Nasal cavity respiratory epithelium epithelial cell of viscerocranial mucosa (primary cell): ENCODE results near the gene ANKS4B. TPM values are rescaled to one million over a fixed set of nuclear protein-coding genes. Genes with fewer than 3 reads are reported as not detected.

ENCODE experiments used
- total RNA-seq: library from RNA; depleted of rRNA; stranded (reverse); fragments of >200 nt; gene quantifications from 2 replicates; pipeline ENCODE4 v1.2.3, GENCODE V29; 2014

Gene ANKS4B
- not detected in 2 replicates for total RNA-seq

GRCh38 chr16:21233521-21234150, at the start of gene ANKS4B:
Gene ANKS4B, plus strand, starts transcription at chr16:21233699. Its CDS starts 39 bp downstream, at chr16:21233738.

GRCh38 chr16:21211486-21211885, 22.0 kb upstream of the ANKS4B start, which contains the start of gene ZP2:
Gene ZP2, minus strand, starts transcription at chr16:21211574. Its CDS starts 27 bp downstream, at chr16:21211547.

DNA sequence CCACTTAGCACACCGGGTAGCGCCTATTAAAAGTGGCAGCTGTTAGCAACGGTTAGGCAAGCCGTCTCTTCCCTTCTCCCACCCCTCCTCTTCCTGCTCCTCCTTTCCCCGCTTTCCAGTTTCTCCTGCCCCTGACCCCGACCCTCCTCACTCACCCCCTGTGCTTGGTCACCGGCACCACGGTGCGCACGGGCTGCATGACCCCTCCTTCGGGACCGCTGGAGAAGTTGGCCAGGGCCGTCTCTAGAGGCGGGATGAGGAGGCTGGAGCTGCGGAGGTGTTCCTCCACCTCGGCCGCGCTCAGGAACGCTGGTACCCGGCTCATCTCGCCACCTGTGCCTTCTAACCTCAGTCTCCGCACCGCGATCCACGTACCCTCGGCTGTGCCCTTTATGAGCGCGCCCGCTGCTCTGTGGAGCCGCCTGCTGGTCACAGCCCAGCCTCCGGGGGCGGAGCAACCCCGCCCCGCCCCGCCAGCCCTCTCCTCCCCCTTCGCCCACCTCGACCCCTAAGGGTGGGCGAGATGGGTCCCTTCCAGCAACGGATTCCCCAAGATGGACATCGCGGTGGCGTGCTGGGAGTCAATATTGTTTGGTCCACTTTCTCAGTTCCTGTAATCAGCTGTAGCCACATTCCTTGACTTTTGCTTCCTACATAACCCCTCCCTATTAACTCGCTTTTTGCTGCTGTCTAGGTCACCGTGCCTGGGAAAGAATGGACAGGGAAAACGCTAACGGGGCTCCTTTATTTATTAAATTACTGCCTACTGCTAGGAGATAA, 44.6 kb downstream of the ANKS4B start, which contains the start of gene CRYM:
Gene CRYM, minus strand, starts transcription at position 364 of the 780 bp plus-strand sequence. Its CDS starts 39 bp downstream, at position 325.

Other genes starting within 250 kb of the ANKS4B start
- gene DNAH3, start 82.9 kb upstream of the ANKS4B start, total RNA-seq, result under 0.01 and 0.50 TPM in 2 replicates
- gene LDAF1, start 75.0 kb upstream of the ANKS4B start, total RNA-seq, result 102 and 124 TPM in 2 replicates
- not detected in 2 replicates for gene ZP2, start 22.1 kb upstream of the ANKS4B start, total RNA-seq
- 0.14 and 0.68 TPM in 2 replicates for gene CRYM, start 44.6 kb downstream of the ANKS4B start, total RNA-seq